GM13976 (cell line): ENCODE results near the gene KIF6.

ENCODE experiments used
- DNase-seq: peaks from one replicate; pipeline ENCODE4 v3.0.0; 2012; ENCODE audit warnings: low spot score
- in situ Hi-C: fragments of 300-500 bp; cut with MboI; formaldehyde crosslinking; loops from one replicate; pipeline ENCODE4 v1.12.0; 2022; ENCODE audit warnings: low sequenced_read_pairs, mixed read lengths, inconsistent platforms; ENCODE audit not compliant: unreplicated experiment
- TF ChIP-seq, protein P1 (sequence below): IDR thresholded peaks from 2 replicates; pipeline ENCODE4 v1.5.1; 2012; ENCODE audit warnings: borderline replicate concordance, mild to moderate bottlenecking; ENCODE audit not compliant: insufficient read depth; ENCODE audit errors: extremely low read depth, missing control alignments, control extremely low read depth

KIF6 gene

DNA sequence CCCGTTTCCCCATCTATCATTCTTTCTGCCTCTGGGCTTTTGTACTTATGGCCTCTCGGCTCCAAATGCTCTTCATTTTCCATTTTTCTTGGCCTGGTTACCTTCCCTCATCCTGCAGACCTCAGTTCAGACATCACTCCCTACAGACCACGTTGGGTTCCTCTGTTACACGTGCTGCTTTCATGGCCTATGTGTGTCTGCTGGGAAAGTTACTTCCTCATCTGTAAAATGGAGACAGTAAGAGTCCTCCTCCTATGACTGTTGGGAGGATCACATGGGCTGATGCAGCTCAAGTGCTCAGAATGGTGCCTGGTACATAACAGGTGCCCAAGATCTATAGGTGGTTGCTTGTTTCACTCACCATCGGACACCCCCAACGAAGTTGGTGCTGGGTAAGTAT, 424.5 kb downstream of the KIF6 start:
- in situ Hi-C loops = loop anchor here (5.0 to 10.0 kb wide), 2 partner anchors 133 to 306 kb away; no protein-coding TSS in a partner anchor
- no peak for DNase-seq
- TF ChIP-seq, protein P1, sequence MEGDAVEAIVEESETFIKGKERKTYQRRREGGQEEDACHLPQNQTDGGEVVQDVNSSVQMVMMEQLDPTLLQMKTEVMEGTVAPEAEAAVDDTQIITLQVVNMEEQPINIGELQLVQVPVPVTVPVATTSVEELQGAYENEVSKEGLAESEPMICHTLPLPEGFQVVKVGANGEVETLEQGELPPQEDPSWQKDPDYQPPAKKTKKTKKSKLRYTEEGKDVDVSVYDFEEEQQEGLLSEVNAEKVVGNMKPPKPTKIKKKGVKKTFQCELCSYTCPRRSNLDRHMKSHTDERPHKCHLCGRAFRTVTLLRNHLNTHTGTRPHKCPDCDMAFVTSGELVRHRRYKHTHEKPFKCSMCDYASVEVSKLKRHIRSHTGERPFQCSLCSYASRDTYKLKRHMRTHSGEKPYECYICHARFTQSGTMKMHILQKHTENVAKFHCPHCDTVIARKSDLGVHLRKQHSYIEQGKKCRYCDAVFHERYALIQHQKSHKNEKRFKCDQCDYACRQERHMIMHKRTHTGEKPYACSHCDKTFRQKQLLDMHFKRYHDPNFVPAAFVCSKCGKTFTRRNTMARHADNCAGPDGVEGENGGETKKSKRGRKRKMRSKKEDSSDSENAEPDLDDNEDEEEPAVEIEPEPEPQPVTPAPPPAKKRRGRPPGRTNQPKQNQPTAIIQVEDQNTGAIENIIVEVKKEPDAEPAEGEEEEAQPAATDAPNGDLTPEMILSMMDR = no peak

DNA sequence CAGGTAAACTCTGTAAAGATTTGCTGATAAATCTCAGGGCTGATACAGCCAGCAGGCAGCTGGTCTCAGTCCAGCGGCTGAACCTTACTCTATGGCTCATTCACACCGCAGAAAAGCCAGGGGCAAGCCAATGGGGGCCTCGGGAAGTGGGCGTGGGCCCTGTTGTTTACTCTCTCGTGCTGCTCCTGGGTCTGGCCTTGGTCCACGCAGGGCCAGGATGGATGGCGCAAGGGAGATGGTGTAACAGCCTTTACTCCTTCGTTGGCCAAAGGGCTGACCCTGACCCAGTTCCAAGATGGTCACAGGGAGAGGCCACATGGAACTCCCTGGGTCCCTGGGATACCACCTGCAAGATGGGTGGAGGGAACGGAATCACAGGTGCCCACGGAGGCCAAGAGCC, 427.1 kb downstream of the KIF6 start:
- TF ChIP-seq, protein P1 = no peak
- DNase-seq = no peak
- in situ Hi-C loops = no loop called here

DNA sequence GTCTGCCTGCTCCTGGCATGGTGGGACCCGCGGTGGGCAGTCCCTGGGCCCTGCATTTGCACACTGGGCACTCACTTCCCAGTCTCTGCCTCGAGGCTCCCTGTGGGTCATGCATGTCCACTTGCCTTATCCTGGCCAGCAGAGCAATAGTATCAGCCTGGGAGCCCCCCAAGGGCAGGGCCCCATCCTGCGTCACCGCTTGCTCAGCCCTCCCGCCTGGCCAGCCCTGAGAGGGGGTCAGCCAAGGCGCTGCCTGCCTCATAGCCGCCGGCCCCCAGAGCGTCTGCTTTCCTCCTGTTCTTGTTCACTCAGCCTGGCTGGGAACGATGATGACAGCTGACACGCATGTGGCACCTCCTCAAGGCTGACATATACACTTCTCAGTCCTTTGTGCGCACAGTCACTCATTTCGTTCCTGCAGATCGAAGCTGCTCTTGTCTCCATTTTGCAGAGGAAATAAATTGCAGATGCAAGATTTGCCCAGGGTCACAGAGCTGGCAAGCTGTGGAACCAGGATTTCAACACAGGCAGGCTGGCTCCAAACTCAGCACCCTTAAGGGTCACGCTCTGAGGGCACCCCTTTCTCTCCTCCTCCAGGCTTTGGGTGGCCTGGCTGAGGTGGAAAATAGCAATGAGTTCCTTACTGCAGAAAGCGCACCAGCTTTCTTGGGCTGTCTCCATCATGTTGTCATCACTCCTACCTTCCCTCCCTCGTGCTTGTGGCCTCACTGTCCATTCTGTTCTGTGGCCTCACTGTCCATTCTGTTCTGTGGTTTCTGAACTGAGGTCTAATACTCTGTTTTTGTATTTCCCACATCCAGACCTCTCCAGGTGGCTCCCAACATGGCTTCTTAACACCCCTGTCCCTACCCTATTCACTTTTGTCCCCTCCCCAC, 428.2 kb downstream of the KIF6 start:
- TF ChIP-seq, protein P1 = no peak

DNA sequence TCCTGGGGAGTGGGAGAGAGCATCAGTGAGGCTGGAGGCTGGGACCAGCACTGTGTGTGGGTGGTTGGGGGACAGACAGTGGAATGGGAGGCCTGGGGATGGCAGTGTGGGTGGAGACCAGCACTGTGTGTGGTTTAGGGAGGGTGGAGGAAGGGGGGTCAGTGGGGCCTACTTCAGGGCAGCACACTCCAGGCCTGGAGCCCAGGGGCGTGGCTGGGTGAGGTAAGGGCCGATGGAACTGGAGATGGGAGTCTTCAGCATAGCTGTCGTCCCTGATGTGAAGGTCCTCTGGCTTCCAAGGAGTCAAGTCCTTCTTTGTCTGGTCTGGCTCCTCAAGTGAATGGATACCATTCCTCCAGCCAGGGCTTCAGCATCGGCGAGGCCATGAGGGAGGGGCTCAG, 429.6 kb downstream of the KIF6 start:
- in situ Hi-C loops = no loop called here
- no peak for DNase-seq
- TF ChIP-seq, protein P1 = no peak

More for the DNA sequence above, 428.2 kb downstream of the KIF6 start:
- in situ Hi-C loops = no loop called here
- no peak for DNase-seq

DNA sequence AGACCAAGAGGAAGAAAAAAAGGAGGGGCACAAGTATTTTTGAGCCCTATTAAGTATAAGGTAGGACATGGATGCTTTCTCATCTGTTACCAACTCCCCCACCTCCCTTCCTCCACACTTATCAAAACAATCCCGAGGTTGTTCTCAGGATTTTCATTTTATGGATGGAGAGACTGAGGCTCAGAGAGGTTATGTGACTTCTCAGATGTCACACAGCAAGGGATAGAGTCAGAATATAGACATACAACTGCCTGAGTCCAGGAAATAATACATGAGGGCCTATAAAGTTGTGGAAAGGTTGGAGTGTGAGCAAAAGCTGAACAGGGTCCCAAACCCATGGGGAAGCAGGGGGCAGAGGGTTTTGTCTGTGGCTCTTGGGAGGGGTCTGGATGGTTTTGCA, 430.3 kb downstream of the KIF6 start:
- in situ Hi-C loops = no loop called here
- DNase-seq = no peak
- TF ChIP-seq, protein P1 = no peak

DNA sequence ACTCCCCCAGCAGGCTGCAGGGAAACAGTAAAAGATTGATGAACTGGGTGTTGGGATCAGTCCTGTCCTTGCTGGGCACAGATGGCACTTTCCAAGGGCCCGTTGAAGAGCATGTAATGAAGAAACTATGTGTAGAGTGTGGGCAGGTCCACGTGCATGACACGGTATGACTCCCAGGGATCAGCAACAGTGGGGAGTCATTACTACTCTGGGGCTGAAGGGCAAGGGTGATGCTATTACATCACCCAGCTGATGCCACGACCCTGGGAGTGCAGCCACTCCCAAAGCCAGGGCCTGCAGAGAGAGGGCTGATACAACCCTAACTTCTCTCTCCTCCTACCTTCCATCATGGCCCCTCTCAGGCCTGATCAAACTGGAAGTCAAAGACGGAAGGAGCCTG, 431.1 kb downstream of the KIF6 start:
- no peak for DNase-seq
- in situ Hi-C loops = no loop called here
- TF ChIP-seq, protein P1 = no peak
